Measurements from ENCODE around the gene MCF2L2.
"Not testable (repeated sequence)": the region's sequence is repeated elsewhere in the genome, so short reads cannot be mapped to it uniquely, and the experiment has no call there.

MCF2L2 gene

DNA sequence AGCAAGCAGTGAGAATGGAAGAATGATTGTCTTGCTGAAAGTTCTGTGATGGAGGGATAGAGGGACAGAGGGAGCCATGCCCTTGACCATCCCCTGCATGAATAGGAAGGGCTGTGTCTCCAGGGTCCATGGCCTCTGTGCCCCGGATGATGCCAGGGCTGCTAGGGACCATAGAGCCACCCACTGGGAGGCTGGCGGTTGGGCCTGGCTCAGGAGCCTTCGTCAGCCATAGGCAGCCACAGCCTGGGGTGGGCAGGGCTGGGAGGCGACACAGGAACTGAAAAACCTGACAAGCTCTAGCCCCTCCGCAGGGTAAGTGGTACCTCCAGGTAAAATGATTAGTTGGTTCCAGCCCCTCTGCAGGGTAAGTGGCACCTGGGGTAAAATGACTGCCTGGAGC lies 246.8 kb downstream of the MCF2L2 start:
- TF ChIP-seq ZFX (IDR thresholded peaks at IDR 0.05; ENCODE audit: borderline replicate concordance): no peak
- no peak for TF ChIP-seq CTCF (IDR thresholded peaks at IDR 0.05)

GRCh38 chr3:183180784-183181295 lies 247.6 kb downstream of the MCF2L2 start:
- no peak overlapping the region for H3K27ac ChIP-seq
- TF ChIP-seq CTCF (IDR thresholded peaks at IDR 0.05) (no peak), ZFX (IDR thresholded peaks at IDR 0.05; ENCODE audit: borderline replicate concordance) (no peak)

More for the DNA sequence above, 246.8 kb downstream of the MCF2L2 start:
- H3K27ac ChIP-seq: no peak overlapping the region

- TF ChIP-seq ZFX (IDR thresholded peaks at IDR 0.05; ENCODE audit: borderline replicate concordance) (no peak), CTCF (IDR thresholded peaks at IDR 0.05) (no peak)
- no peak overlapping the region for H3K27ac ChIP-seq
Measured at GRCh38 chr3:183180110-183180783, 248.2 kb downstream of the MCF2L2 start.

DNA sequence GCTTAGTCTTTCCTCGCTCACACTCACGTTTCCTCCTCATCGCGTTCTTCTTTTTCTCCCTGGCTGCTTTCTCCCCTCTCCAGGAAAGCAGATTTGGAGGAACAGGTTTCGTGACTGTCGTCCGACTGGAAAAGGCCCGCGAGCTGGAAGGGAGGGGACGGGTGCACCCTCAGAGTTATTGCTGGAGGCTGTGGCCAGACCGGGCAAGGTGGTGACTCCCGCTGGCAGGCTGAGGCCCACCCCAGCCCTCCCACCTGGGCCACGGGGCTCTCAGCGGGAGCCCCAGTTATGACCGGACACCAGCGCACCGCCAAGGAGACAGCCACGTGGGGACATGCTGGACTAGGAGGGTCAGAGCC lies 248.9 kb downstream of the MCF2L2 start:
- not testable (repeated sequence) for H3K27ac ChIP-seq

- TF ChIP-seq ZFX (IDR thresholded peaks at IDR 0.05; ENCODE audit: borderline replicate concordance) (no peak), CTCF (IDR thresholded peaks at IDR 0.05) (no peak; the same call in 1 of the 2 replicates)
- H3K27ac ChIP-seq: no peak overlapping the region
Measured at GRCh38 chr3:183178833-183179549, 249.4 kb downstream of the MCF2L2 start.

DNA sequence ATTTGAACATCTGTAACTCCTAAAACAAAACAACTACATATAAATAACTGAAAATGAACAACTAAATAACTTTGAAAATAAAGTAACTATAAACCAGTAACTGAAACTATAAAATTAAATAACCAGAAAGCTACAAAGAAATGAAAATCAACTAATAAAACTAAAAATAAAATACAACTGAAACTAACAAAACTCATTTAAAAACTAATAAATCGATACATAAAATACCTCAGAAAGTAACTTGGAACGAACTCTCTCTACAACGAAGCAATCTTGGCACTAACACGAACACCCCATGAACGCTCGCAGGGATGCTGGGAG lies 249.9 kb downstream of the MCF2L2 start:
- H3K27ac ChIP-seq: no peak overlapping the region
- TF ChIP-seq CTCF (IDR thresholded peaks at IDR 0.05) (no peak), ZFX (IDR thresholded peaks at IDR 0.05; ENCODE audit: borderline replicate concordance) (no peak)

DNA sequence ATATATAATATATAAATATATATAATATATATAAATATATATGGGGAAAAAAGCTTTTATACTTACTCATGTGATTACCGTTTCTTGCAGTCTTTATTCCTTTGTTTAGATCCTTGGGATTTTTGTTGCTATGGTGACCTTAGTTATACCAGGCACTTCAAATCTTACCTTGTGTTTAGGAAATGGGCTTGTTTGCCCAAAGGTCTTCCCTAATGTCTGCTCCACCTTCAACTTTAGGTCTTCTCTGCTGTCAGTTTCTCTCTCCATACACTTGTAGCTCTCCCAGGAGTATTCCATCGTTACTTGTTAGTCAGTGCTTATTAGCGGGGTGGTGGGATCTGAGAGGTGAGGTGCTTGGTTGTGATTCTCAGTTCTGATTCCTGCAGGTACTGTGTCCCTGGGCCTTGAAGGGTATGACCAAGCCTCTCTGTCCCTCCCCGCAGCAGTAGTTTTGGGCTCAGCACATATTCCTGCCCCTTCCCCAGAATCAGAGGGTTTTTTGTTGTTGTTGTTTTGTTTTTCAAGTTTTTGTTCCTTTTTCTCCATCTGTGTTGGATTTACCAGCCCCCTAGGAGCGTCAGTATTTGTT lies 256.3 kb downstream of the MCF2L2 start:
- no peak overlapping the region for H3K27ac ChIP-seq
- TF ChIP-seq ZFX (IDR thresholded peaks at IDR 0.05; ENCODE audit: borderline replicate concordance) (no peak), CTCF (IDR thresholded peaks at IDR 0.05) (no peak)

DNA sequence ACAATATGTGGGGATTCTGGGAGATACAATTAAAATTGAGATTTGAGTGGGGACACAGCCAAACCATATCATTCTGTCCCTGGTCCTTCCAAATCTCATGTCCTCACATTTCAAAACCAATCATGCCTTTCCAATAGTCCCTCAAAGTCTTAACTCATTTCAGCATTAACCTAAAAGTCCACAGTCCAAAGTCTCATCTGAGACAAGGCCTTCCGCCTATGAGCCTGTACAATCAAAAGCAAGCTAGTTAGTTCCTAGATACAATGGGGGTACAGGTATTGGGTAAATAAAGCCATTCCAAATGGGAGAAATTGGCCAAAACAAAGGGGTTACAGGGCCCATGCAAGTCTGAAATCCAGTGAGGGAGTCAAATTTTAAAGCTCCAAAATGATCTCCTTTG lies 260.4 kb downstream of the MCF2L2 start:
- not testable (repeated sequence) for H3K27ac ChIP-seq

All from 22Rv1 (cell line).